GM10847 (cell line): ENCODE measurements around the gene INPP5J.

Experiments used
- POLR2A ChIP-seq: IDR thresholded peaks from 2 replicates; pipeline ENCODE4 v1.6.1; 2011; ENCODE audit not compliant: insufficient read length; ENCODE audit errors: extremely low read depth

Gene INPP5J

GRCh38 chr22:31086703-31087330, 35.9 kb upstream of the INPP5J start:
- TF ChIP-seq POLR2A: no peak

- no peak for TF ChIP-seq POLR2A
These were observed 35.0 kb upstream of the INPP5J start for GRCh38 chr22:31087744-31088215.

GRCh38 chr22:31088233-31088986, 34.4 kb upstream of the INPP5J start:
- TF ChIP-seq POLR2A: no peak

GRCh38 chr22:31089160-31090100, 33.3 kb upstream of the INPP5J start:
- TF ChIP-seq POLR2A: no peak

DNA sequence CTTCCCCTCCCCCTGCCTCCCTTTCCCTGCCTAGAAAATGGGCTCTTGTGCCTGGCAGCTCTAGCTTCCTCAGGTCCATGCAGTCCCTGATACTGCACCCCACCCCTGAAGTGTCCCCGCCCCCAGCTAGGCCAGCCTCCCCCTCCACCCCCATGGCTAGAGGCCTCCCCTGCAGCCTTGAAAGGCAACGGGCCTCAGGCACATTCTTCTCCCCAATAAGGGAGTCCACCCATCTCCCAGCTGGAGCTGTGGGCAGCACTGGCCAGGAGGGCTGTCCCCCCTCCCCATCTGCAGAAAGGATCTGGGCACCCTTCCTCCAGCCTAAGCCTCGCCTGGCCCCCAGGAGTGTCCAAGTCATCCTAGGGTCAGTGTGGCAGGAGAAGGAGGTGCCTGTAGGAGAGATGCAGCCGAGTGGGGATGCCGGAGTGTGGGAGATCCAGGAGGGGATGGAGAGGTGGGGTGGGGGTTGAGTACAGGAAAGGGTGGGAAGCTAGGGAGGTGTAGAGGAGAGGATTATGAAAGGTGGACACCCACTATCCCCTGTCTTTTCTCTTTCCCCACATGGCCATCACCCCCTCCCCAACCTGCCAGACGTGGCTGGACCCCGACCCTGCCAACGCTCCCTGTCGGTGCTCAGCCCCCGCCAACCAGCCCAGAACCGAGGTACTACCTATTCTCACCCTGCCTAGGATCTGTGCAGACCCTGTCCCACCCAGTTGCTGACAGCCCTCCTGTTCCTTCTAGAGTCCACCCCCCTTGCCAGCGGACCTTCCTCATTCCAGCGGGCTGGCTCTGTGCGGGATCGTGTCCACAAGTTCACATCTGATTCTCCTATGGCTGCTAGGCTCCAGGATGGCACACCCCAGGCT, 32.3 kb upstream of the INPP5J start:
- no peak for TF ChIP-seq POLR2A

DNA sequence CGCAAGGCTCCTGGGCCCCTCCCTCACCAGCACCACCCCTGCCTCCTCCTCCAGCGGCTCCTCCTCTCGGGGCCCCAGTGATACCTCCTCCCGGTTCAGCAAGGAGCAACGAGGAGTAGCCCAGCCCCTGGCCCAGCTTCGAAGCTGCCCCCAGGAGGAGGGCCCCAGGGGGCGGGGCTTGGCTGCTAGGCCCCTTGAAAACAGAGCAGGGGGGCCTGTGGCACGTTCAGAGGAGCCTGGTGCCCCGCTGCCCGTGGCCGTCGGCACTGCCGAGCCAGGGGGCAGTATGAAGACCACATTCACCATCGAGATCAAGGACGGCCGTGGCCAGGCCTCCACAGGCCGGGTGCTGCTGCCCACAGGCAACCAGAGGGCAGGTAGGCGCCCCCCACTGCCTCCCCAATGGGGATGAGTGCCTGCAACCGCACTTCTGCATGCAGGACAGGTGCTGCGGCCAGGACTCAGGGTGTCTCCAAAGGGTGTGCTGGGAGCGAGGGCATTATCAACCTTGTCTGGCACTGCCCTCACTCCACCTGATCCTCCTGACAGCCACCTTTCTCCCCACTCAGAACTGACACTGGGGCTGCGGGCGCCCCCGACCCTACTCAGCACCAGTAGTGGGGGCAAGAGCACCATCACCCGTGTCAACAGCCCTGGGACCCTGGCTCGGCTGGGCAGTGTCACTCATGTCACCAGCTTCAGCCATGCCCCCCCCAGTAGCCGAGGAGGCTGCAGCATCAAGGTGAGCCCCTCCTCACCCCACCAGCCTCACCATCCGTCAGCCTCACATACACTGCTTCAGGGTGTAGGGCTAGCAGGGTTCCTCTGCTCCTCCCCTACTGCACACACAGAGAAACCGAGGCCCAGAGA, 31.4 kb upstream of the INPP5J start:
- no peak for TF ChIP-seq POLR2A

- TF ChIP-seq POLR2A: no peak
These were observed 30.6 kb upstream of the INPP5J start for GRCh38 chr22:31092161-31092560.

GRCh38 chr22:31093086-31093850, 29.5 kb upstream of the INPP5J start:
- TF ChIP-seq POLR2A: no peak

- TF ChIP-seq POLR2A: no peak
These were observed 28.7 kb upstream of the INPP5J start for GRCh38 chr22:31094021-31094551.

- TF ChIP-seq POLR2A: no peak
These were observed 28.0 kb upstream of the INPP5J start for GRCh38 chr22:31094741-31095140.

GRCh38 chr22:31095637-31096249, 27.0 kb upstream of the INPP5J start:
- no peak for TF ChIP-seq POLR2A

DNA sequence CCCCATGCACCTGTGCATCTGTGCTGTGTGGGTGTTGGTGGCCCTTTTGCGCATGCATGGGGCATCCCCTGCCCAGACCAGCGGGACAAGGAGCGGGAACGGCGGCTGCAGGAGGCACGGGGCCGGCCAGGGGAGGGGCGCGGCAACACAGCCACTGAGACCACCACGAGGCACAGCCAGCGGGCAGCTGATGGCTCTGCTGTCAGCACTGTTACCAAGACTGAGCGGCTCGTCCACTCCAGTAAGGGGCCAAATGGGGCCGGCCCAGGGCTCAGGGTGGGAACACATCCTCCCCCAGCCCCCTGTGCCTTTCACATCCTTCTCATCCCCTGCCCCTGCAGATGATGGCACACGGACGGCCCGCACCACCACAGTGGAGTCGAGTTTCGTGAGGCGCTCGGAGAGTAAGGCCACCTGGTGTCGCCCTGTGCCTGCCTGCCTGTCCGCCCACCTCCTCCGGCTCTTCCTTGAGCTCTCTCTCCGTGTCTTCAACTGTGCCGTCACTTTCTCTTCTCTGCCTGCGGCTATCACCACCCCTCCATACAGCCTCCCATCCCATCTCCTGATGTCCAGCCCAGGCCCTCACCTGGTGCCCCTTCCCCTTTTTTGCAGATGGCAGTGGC, 26.0 kb upstream of the INPP5J start:
- no peak for TF ChIP-seq POLR2A
